Mesenteric fat pad (tissue), 1 donor: ENCODE results near the gene CATSPER2. TPM values are rescaled to one million over a fixed set of nuclear protein-coding genes. Genes with fewer than 3 reads are reported as not detected.
"Not testable (repeated sequence)": the region's sequence is repeated elsewhere in the genome, so short reads cannot be mapped to it uniquely, and the experiment has no call there.

Experiments
- DNase-seq: peaks from one replicate; pipeline ENCODE4 v3.0.0-alpha.2; 2020; ENCODE audit warnings: low spot score
- total RNA-seq: library from RNA; stranded (reverse); fragmentation: NEBNext Ultra II Directional; extraction: Animal tissue kit (Norgen Biotek cat#: 25700); gene quantifications from one replicate; pipeline ENCODE4 v1.2.1, GENCODE V29; 2021
- donor health status: DM: yes; HTN: yes; CAD: no.

The CATSPER2 gene
- total RNA-seq, 1 donor from 2014 or later: 5.2 TPM

GRCh38 chr15:43593328-43594190 lies 55.1 kb downstream of the CATSPER2 start, which contains the start of gene CKMT1B:
CKMT1B (plus strand) TSS chr15:43594027; CDS start chr15:43594219, 192 bp downstream.
- not testable (repeated sequence) for DNase-seq

- DNase-seq: not testable (repeated sequence)
Measured at GRCh38 chr15:43592841-43593240, 55.8 kb downstream of the CATSPER2 start.

- not testable (repeated sequence) for DNase-seq
Measured at GRCh38 chr15:43589778-43590466, 58.7 kb downstream of the CATSPER2 start, which contains the start of gene PPIP5K1. PPIP5K1 (minus strand) TSS chr15:43590208; CDS start chr15:43584504, 5,704 bp downstream.

Other genes starting within 250 kb of the CATSPER2 start
- gene TP53BP1, start 155.7 kb downstream of the CATSPER2 start, total RNA-seq: 44.8 TPM
- gene MAP1A, start 131.2 kb downstream of the CATSPER2 start, total RNA-seq: 13.8 TPM
- gene PPIP5K1, start 58.6 kb downstream of the CATSPER2 start, total RNA-seq: 63.5 TPM
- gene CKMT1B, start 54.8 kb downstream of the CATSPER2 start, total RNA-seq: 2.2 TPM
- gene STRC, start 30.0 kb downstream of the CATSPER2 start, total RNA-seq: 0.10 TPM
- 2.6 TPM for gene CKMT1A, start 45.0 kb upstream of the CATSPER2 start, total RNA-seq
- gene PDIA3, start 97.6 kb upstream of the CATSPER2 start, total RNA-seq: 295 TPM
- gene ELL3, start 128.1 kb upstream of the CATSPER2 start, total RNA-seq: 2.0 TPM
- 932 TPM for gene SERF2, start 143.5 kb upstream of the CATSPER2 start, total RNA-seq
- gene SERINC4, start 151.4 kb upstream of the CATSPER2 start, total RNA-seq: 0.22 TPM
- 18.0 TPM for gene HYPK, start 151.8 kb upstream of the CATSPER2 start, total RNA-seq
- 17.9 TPM for gene MFAP1, start 175.8 kb upstream of the CATSPER2 start, total RNA-seq
- 2.2 TPM for gene WDR76, start 178.2 kb upstream of the CATSPER2 start, total RNA-seq